Right cardiac atrium (tissue), 5 donors: ENCODE data around the gene THRB. TPM values are rescaled to one million over a fixed set of nuclear protein-coding genes. Genes with fewer than 3 reads are reported as not detected.
A peak's percentile ranks its signal among the peaks of the same experiment; 100 is the strongest.
"Not testable (repeated sequence)": the region's sequence is repeated elsewhere in the genome, so short reads cannot be mapped to it uniquely, and the experiment has no call there.

ENCODE experiments used
- ATAC-seq, 2 donors: fragments of 200-7000 bp; cut with Tn5 transposase; one replicate each; pipeline versions ENCODE4 v1.8.0 to v1.9.1; 2020; ENCODE audit warnings: moderate library complexity in 2 of 2, mild to moderate bottlenecking in 1 of 2
- DNase-seq, 3 donors: peaks; one replicate each; pipeline ENCODE4 v3.0.0-alpha.2; 2020
- H3K27ac ChIP-seq: one replicate; pipeline ENCODE4 v1.5.1; 2013; ENCODE audit warnings: mild to moderate bottlenecking, low read length, control low read depth, moderate library complexity
- H3K27me3 ChIP-seq: one replicate; pipeline ENCODE4 v1.6.1; 2013; ENCODE audit not compliant: control insufficient read depth, insufficient read depth
- H3K4me1 ChIP-seq: one replicate; pipeline ENCODE4 v1.6.1; 2013; ENCODE audit warnings: low read length; ENCODE audit not compliant: control insufficient read depth, insufficient read depth
- H3K4me3 ChIP-seq: one replicate; pipeline ENCODE4 v1.5.1; 2013; ENCODE audit warnings: low read length, control low read depth
- H3K9me3 ChIP-seq: one replicate; pipeline ENCODE4 v1.6.1; 2013; ENCODE audit warnings: low read length; ENCODE audit not compliant: control insufficient read depth
- WGBS: extraction: QIAGEN DNeasy Blood & Tissue Kit; methylation state at CpG from one replicate; pipeline ENCODE4 v1.1.7; 2013; 5-methylcytosine and 5-hydroxymethylcytosine counted together
- intact Hi-C, 4 donors: fragments of 100-400 bp; cut with DNase I; formaldehyde crosslinking; loops; one replicate each; pipeline versions ENCODE4 v1.11.0 to v1.14.0; 2022 to 2023
- polyA plus RNA-seq: library from polyadenylated mRNA; stranded (reverse); fragments of 200-250 nt; gene quantifications from one replicate; pipeline ENCODE4 v1.2.3, GENCODE V29; 2013
- total RNA-seq, 4 donors: library from RNA; stranded (reverse); fragmentation: NEBNext Ultra II Directional; extraction: Animal tissue kit (Norgen Biotek cat#: 25700); gene quantifications; one replicate each; pipeline ENCODE4 v1.2.1, GENCODE V29; 2021
- donor health status: healthy with polysubstance abuse.
- donor health status: DM: no; HTN: yes; CAD: no.
- donor health status: DM: no; HTN: no; CAD: no.
- donor health status: DM: no; HTN: yes; CAD: no; lungs with severe emphysema.
- donor health status: DM: yes; HTN: yes; CAD: no.

Gene THRB
- total and polyA plus RNA-seq, 5 donors = 5.3 to 25.0 (median 18.5) TPM

- intact Hi-C loops = no loop called here
- Histone ChIP-seq H3K27ac (no peak overlapping the region), H3K4me1 (no peaks in the 10 kb centered on the region), H3K27me3 (no peaks in the 10 kb centered on the region), H3K4me3 (no peak overlapping the region), H3K9me3 (no peaks in the 10 kb centered on the region)
- no peak for ATAC-seq
- no peak for DNase-seq
- WGBS = 50% methylated on average over 2 of the region's 2 CpGs
Observed at GRCh38 chr3:24401811-24402185, 92.9 kb downstream of the THRB start.

DNA sequence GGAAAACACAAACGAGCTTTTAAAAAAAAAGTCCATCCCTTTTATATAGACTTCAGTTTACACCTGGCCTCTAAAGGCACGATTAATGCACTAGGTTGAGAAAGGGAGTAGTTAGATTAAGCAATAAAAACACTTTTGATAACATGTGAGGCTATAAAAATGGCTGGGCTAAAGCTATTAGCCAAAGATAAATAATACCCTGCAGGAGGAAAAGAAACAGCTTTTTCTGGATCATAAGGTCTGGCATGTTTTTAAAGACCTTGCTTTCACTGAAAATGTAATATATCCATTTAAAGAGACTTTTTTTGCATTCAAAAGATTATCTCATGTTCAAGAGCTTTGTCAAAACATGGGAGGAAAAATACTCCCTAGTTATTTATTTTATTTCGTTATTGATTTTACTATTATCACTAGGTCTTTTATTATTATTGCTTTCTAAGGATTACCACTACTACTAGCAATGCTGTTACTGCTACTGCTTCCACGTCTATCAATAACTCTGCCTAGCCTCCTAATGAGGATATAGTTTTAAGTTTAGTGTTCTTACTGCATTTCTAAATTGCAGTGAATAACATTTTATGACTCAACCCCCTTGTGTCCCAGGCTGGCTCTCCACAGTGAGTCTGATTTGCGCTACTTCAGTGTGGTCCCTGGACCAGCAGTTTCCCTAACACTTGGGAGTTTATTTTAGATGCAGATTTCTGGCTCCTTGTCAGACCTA lies 93.4 kb downstream of the THRB start:
- DNase-seq (no peak), ATAC-seq (peak; percentile 64)
- peaks cover 2% of the 10 kb centered on the region for H3K4me1 ChIP-seq
- no peaks in the 10 kb centered on the region for H3K9me3 ChIP-seq
- no peak overlapping the region for H3K4me3 ChIP-seq
- no peaks in the 10 kb centered on the region for H3K27me3 ChIP-seq
- H3K27ac ChIP-seq = no peak overlapping the region
- 37% methylated on average over 5 of the region's 5 CpGs for WGBS
- intact Hi-C loops = no loop called here

GRCh38 chr3:24400450-24400849 lies 94.2 kb downstream of the THRB start:
- H3K4me3 ChIP-seq = no peak overlapping the region
- no peak overlapping the region for H3K27ac ChIP-seq
- H3K9me3 ChIP-seq = no peaks in the 10 kb centered on the region
- peaks cover 2% of the 10 kb centered on the region for H3K4me1 ChIP-seq
- WGBS = 71% methylated on average over 4 of the region's 4 CpGs
- no peak for ATAC-seq
- no peaks in the 10 kb centered on the region for H3K27me3 ChIP-seq
- intact Hi-C loops = no loop called here
- DNase-seq = no peak

DNA sequence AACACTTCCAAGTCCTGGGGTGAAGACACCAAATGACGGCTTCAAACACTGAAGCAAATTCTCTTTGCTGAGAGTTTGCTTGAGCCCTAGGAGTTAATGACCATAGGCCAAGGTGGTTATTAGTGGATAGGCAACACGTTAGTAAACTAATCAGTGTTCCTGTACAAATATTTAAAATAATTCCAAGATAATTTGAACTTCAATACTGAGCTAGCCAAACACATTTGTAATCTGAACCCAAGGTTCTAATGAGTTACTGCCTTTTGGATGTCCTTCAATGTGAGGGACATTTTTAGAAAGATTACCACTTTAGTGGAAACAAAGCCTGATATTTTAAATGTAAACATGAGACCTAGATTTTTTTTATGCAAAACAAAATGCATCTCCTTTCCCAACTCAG lies 94.6 kb downstream of the THRB start:
- Histone ChIP-seq H3K4me3 (no peak overlapping the region), H3K4me1 (peaks cover 2% of the 10 kb centered on the region), H3K27me3 (no peaks in the 10 kb centered on the region), H3K27ac (no peak overlapping the region), H3K9me3 (no peaks in the 10 kb centered on the region)
- ATAC-seq = no peak
- WGBS = 52% methylated on average over 2 of the region's 2 CpGs
- DNase-seq = no peak
- intact Hi-C loops = no loop called here

DNA sequence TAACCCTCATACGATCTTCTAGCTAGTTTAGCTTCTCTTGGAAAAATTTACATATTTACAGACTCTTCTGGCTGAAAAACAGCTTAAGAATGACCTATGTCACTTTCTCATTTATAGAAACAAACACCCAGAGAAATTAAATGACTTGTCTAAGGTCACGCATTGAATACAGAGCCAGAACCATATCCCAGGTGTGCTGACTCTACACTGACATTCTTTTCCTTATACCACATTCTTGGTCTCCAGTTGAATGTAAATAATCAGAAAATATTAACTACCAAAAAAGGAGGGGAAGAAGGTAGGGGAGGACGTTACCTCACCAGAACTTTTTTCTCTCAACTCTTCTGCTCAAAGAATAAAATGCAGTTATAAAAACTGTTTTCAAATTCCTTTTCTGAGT lies 95.0 kb downstream of the THRB start:
- no peak overlapping the region for H3K27ac ChIP-seq
- no peaks in the 10 kb centered on the region for H3K27me3 ChIP-seq
- H3K9me3 ChIP-seq = no peaks in the 10 kb centered on the region
- H3K4me1 ChIP-seq = peaks cover 2% of the 10 kb centered on the region
- intact Hi-C loops = no loop called here
- DNase-seq (no peak), ATAC-seq (no peak)
- no peak overlapping the region for H3K4me3 ChIP-seq
- WGBS = 87% methylated on average over 3 of the region's 3 CpGs

DNA sequence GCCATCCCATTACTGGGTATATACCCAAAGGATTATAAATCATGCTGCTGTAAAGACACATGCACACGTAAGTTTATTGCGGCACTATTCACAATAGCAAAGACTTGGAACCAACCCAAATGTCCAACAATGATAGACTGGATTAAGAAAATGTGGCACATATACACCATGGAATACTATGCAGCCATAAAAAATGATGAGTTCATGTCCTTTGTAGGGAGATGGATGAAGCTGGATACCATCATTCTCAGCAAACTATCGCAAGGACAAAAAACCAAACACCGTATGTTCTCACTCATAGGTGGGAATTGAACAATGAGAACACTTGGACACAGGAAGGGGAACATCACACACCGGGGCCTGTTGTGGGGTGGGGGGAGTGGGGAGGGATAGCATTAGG lies 95.9 kb downstream of the THRB start:
- H3K4me3 ChIP-seq, DNase-seq, H3K27ac ChIP-seq, ATAC-seq, intact Hi-C loops, H3K4me1 ChIP-seq, H3K9me3 ChIP-seq, H3K27me3 ChIP-seq: not testable (repeated sequence)
- WGBS = 98% methylated on average over 5 of the region's 5 CpGs

- no peaks in the 10 kb centered on the region for H3K27me3 ChIP-seq
- ATAC-seq (no peak), DNase-seq (no peak)
- peaks cover 2% of the 10 kb centered on the region for H3K4me1 ChIP-seq
- no peak overlapping the region for H3K27ac ChIP-seq
- intact Hi-C loops = no loop called here
- WGBS = 65% methylated on average over 4 of the region's 4 CpGs
- no peak overlapping the region for H3K4me3 ChIP-seq
- H3K9me3 ChIP-seq = no peaks in the 10 kb centered on the region
Observed at GRCh38 chr3:24396338-24396737, 98.3 kb downstream of the THRB start.

DNA sequence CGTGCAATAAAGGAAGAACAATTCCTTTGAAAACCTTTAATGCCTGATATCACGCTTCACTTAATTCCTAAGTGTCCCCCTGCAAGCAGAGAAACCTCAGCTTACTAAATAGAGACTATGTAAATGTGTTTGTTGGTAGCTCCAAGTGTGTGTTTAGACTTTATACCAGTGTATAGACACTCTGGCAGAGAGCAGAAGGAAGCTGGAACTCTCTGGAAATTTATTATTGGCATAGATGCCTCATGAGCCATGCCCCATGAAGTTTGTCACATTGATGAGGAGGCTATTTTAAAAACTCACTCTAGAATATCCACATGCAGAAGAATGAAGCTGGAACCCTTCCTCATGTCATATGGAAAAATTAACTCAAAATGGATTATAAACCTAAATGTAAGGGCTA lies 99.9 kb downstream of the THRB start:
- peaks cover 7% of the 10 kb centered on the region for H3K4me1 ChIP-seq

GRCh38 chr3:24393316-24393715 lies 101.3 kb downstream of the THRB start:
- Histone ChIP-seq H3K4me3 (no peak overlapping the region), H3K27ac (no peak overlapping the region), H3K9me3 (no peaks in the 10 kb centered on the region), H3K4me1 (peaks cover 11% of the 10 kb centered on the region), H3K27me3 (no peaks in the 10 kb centered on the region)
- no peak for DNase-seq
- 71% methylated on average over 3 of the region's 3 CpGs for WGBS
- ATAC-seq = no peak
- intact Hi-C loops = no loop called here

More for the DNA sequence above, 99.9 kb downstream of the THRB start:
- ATAC-seq (no peak), DNase-seq (no peak)
- H3K27ac ChIP-seq = no peak overlapping the region
- H3K27me3 ChIP-seq = no peaks in the 10 kb centered on the region
- WGBS = 86% methylated on average over 2 of the region's 2 CpGs
- H3K9me3 ChIP-seq = no peaks in the 10 kb centered on the region
- intact Hi-C loops = no loop called here
- no peak overlapping the region for H3K4me3 ChIP-seq

- Histone ChIP-seq H3K27ac (no peak overlapping the region), H3K27me3 (no peaks in the 10 kb centered on the region), H3K4me3 (no peak overlapping the region), H3K4me1 (peaks cover 13% of the 10 kb centered on the region), H3K9me3 (no peaks in the 10 kb centered on the region)
- intact Hi-C loops = no loop called here
- 87% methylated on average over 3 of the region's 3 CpGs for WGBS
- no peak for ATAC-seq
- DNase-seq = no peak
Observed at GRCh38 chr3:24390169-24391130, 104.2 kb downstream of the THRB start.
